Measurements from ENCODE around the gene CDKL4.
"Not testable (repeated sequence)": the region's sequence is repeated elsewhere in the genome, so short reads cannot be mapped to it uniquely, and the experiment has no call there.

CDKL4 gene

DNA sequence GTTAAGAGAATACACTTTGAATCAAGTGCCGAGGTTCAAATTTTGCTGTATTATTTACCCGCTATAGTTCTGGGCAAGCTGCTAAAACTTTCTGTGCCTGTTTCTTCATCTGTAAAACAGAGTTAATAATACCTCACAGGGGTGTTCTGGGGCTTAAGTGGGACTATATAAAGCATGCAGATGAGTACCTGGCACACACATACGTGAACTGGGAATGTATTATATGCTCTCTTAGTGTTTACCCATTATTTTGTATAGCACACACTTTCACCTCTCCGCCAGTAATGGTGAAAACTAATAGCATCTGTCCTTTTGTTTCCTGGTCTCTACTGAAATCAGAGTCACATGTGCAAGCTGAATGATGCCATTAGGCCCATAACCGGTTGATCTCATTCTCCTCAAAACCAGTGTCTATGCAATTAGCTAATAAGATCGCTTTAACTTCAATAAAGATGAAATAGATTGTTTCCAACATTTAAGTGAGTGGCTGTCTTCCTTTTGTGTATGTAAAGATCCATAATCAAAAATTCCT lies 3.8 kb upstream of the CDKL4 start:
- TF ChIP-seq GATA1 (IDR thresholded peaks at IDR 0.05; ENCODE audit: low read depth, low read length), result no peak
- no peak for TF ChIP-seq POLR2A (IDR thresholded peaks at IDR 0.05; ENCODE audit: low read length)
- DNase-seq, result no peak

DNA sequence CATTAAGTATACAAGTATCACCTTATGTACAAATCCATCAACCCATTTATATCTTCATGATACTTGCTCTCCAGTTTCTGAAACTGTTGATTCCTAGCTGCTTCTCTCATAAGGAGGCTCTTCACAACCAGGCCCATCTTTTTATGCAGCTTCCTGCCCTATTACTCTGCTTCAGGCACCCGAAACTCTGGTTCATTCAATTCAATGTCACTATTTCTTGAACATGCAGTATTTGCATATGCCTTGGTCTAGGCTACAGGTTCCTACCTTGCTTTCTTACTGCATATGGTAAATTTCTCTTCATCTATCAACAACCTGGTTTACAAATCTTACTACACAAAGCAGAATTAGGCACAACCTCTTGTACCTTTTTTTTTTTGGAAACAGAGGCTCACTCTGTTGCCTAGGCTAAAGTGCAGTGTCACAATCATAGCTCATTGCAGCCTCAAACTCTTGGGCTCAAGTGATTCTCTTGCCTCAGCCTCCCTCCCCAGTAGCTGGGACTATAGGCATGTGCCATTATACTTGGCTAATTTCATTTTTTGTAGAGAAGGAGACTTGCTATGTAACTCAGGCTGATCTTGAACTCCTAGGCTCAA lies 2.7 kb upstream of the CDKL4 start:
- no peak for TF ChIP-seq GATA1 (IDR thresholded peaks at IDR 0.05; ENCODE audit: low read depth, low read length)
- no peak for TF ChIP-seq POLR2A (IDR thresholded peaks at IDR 0.05; ENCODE audit: low read length)

DNA sequence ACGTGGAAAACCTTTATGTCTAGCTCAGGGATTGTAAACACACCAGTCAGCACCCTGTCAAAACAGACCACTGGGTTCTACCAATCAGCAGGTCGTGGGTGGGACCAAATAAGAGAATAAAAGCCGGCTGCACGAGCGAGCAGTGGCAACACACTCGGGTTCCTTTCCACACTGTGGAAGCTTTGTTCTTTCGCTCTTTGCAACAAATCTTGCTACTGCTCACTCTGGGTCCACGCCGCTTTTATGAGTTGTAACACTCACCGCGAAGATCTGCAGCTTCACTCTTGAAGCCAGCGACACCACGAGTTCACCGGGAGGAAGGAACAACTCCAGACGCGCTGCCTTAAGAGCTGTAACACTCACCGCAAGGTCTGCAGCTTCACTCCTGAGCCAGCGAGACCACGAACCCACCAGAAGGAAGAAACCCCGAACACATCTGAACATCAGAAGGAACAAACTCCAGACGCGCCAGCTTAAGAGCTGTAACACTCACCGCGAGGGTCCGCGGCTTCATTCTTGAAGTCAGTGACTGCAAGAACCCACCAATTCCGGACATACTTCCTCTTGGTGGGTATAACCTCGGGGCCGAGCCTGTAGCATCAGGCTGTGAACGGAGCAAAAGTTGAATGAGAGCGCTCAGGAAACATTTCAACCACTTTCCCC lies 1.3 kb upstream of the CDKL4 start:
- peak; percentile 80 for TF ChIP-seq POLR2A (IDR thresholded peaks at IDR 0.05; ENCODE audit: low read length)
- DNase-seq, result peak; percentile 22 to 32

More for the DNA sequence above, 2.7 kb upstream of the CDKL4 start:
- no peak for DNase-seq

DNA sequence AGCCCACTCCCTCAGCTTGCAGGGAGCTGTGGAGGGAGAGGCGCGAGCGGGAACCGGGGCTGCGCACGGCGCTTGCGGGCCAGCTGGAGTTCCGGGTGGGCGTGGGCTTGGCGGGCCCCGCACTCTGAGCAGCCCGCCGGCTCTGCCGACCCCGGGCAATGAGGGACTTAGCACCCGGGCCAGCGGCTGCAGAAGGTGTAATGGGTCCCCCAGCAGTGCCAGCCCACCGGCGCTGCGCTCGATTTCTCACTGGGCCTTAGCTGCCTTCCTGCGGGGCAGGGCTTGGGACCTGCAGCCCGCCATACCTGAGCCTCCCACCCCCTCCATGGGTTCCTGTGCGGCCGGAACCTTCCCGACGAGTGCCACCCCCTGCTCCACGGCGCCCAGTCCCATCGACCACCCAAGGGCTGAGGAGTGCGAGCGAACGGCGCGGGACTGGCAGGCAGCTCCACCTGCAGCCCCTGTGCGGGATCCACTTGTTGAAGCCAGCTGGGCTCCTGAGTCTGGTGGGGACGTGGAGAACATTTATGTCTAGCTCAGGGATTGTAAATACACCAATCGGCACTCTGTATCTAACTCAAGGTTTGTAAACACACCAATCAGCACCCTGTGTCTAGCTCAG lies 582 bp upstream of the CDKL4 start:
- not testable (repeated sequence) for DNase-seq

DNA sequence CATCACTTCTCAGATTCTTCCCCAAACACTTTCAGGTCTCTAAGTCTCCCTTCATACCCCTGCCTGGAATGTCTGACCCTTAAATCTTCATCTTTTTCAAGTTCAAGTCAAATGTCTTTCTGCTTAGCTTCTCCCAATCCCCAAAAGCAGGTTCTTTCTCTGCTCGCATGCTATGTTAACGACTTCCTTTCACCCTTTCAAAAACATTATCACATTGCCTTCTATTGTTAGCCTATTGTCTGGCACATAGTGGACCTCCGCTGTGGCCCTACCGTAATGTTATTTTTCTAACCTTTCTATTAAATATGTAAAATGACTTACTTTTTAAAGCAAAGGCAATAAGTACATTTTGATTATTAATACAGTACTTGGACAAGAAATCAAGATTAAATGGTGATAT lies 2.2 kb downstream of the CDKL4 start:
- TF ChIP-seq POLR2A (IDR thresholded peaks at IDR 0.05; ENCODE audit: low read length) (no peak), GATA1 (IDR thresholded peaks at IDR 0.05; ENCODE audit: low read depth, low read length) (no peak)
- DNase-seq, result no peak

DNA sequence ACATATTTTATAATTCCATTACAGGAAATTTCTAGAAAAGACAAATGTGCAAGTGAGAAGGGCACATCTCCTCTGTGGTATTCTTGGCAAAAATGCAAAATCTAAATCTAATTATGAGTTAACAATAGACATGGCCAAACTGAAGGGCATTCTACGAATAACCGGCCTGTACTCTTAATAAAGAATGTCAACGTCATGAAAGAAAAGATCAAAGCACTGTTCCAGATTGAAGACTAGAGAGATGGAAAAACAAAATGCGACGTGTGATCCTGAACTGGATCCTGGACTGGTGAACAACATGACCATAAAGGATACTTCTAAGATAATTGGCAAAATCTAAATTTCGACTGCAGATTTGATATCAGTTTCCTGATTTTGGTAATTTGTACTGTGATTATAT lies 3.0 kb downstream of the CDKL4 start:
- DNase-seq, result no peak
- TF ChIP-seq POLR2A (IDR thresholded peaks at IDR 0.05; ENCODE audit: low read length) (no peak), GATA1 (IDR thresholded peaks at IDR 0.05; ENCODE audit: low read depth, low read length) (no peak)

DNA sequence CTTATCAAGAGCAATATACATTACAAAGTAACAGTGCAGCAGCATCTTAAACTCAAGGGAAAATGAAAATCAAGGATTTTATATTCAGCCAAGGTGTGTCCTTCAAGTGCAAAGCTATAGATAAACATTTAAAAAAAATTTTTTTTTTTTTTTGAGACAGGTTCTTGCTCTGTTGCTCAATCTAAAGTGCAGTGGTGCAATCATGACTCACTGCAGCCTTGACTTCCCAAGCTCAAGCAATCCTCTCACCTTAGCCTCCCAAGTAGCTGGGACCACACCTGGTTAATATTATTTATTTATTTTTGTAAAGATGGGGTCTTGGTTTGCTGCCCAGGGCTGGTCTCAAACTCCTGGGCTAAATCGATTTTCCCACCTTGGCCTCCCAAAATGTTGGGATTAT lies 9.0 kb downstream of the CDKL4 start:
- TF ChIP-seq GATA1 (IDR thresholded peaks at IDR 0.05; ENCODE audit: low read depth, low read length) (no peak), POLR2A (IDR thresholded peaks at IDR 0.05; ENCODE audit: low read length) (no peak)
- DNase-seq, result peak in 1 of 2 experiments; percentile 36

DNA sequence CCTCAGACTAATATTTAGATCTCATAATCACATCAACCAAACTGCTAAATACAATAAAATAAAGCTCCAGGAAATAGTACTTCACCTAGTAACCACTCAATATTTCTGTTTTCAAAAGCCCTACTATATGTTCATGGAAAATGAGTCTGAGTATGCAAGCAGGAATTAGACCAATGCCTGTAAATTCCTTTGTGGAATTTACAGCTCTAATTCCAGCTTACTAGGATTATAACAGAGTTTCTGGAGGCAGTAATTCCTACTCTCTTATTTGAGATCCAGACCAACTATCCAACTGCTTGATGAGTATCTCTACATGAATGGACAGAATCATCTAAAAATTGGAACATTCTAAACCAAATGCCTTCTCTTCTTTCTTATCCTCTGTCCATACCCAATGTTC lies 11.6 kb downstream of the CDKL4 start:
- DNase-seq, result no peak
- TF ChIP-seq GATA1 (IDR thresholded peaks at IDR 0.05; ENCODE audit: low read depth, low read length) (no peak), POLR2A (IDR thresholded peaks at IDR 0.05; ENCODE audit: low read length) (no peak)

DNA sequence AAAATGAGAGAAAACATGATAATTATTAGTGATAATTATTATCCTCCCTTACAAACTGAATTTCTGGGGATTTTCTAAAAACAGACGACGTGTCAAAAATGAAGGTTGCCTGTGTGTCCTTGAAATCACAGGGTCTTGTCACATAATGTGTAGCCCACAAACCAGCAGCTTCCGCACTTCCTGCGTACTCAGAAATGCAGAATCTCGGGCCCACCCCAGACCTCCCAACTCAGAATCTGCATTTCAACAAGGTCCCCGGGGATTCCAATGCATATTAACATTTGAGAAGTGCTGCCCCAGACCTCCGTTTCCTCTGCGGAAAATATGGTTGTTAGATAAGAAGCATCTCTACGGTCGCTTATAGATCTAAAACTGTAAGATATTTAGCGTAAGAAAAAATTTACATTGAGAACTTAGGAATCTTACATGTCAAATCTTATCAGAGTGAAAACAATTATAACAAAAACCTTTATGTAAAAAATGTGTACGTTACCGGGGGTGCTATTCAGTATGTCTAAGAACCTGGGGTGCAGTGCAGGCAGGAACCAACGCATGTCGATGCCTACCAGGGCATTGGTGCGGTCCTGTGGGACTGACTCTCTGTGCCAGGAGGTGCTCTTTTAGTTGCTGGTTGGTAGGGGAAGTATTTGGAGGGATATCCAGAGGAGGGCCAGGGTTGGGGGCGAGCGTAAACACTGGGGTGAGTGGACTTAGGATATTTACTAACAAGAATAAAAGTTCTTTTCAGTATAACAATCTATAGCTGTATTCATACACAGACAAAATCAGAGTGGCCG lies 15.2 kb downstream of the CDKL4 start:
- TF ChIP-seq POLR2A (IDR thresholded peaks at IDR 0.05; ENCODE audit: low read length) (no peak), GATA1 (IDR thresholded peaks at IDR 0.05; ENCODE audit: low read depth, low read length) (no peak)
- DNase-seq, result peak; percentile 55 to 66

DNA sequence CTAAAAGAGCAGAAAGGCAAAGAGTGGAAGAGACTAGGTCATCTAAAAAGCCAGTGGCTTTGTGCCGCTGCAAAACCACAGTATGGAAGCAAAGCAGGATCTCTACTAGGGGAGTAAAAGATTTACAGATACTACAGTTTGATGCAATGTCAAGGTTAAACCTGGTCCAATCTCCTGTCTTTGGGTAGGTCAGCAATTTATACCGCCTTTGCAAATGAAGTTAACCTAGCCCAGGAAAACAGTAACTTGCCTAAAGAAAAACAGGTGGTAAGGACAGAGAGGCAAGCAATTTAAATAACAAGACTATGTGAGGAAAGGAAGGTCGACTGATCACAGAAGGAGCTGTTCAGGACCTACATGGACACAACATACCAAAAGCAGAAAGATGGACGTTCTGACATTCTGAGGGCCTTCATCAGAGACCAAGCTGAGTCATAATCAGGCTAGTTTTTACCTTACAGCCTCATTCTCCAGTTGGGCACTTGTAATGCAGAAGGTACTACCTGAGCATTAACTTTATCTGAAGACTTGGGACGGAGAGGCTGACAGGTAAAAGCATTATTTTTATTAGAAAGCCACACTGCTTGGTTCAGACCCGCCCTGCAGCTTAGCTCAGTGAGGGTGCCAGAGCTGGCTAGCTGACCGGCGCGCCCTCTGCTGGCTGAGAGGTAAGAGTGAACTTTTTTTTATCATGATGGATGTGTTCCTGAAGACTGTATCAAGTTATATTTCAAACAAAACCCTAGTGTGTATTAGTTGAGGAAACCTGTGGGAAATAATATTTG lies 15.9 kb downstream of the CDKL4 start:
- DNase-seq, result peak; percentile 85 to 92
- no peak for TF ChIP-seq GATA1 (IDR thresholded peaks at IDR 0.05; ENCODE audit: low read depth, low read length)

DNA sequence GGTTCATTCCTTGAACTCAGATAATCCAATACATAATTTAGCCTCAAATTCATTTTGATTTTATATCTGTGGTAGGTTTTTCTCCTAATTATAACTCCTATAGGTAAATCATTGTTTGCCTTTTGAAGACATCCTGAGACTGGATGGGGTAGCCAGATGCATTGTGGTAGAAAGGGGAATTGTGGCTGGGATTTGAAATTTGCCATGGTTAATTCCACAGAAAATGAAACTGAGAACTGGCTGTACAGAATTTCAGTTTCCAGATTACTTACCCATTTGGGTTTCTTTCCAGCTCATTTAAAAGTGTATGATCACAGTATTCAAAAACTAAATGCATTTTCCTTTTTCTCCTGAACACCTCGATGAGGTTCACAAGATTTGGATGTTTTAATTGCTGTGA lies 18.2 kb downstream of the CDKL4 start:
- TF ChIP-seq POLR2A (IDR thresholded peaks at IDR 0.05; ENCODE audit: low read length) (no peak), GATA1 (IDR thresholded peaks at IDR 0.05; ENCODE audit: low read depth, low read length) (no peak)
- no peak for DNase-seq

DNA sequence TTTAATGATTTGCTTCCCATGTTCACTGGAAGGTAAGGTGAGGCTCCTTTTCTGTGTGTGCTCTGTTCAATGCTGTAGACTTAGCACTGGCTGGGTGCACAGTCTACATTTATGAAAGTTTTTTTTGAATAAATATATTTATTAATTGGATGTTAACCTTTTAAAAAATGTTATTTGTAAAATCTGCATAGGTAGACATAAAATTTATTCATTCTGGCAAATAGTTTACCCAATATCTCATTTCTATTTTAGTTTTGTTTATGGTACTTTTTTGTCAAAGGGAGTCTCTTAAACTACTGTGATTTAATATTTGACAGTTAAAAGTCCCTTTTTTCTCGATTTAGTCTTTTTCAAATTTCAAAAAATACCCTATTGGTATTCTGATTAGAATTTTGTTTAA lies 19.9 kb downstream of the CDKL4 start:
- DNase-seq, result no peak
- no peak for TF ChIP-seq GATA1 (IDR thresholded peaks at IDR 0.05; ENCODE audit: low read depth, low read length)
- TF ChIP-seq POLR2A (IDR thresholded peaks at IDR 0.05; ENCODE audit: low read length), result no peak

DNA sequence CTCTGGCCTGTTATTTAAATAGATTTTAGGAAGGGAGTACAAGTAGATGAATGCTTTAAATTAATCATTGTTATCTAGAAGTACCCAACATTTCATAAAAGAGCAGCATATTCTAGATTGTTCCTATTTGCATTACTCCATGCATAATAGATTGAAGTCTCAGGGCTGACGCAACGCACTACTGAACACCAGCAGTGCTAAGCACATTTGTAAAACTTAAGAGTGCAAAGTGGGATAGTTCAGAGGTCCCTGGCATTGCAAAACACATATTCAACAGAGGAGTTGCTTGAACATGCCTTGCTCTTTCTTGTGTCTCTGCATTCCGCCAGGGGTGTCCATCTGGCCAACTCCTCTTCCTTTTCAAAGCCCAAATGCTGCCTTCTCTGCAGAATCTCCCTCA lies 22.3 kb downstream of the CDKL4 start:
- TF ChIP-seq POLR2A (IDR thresholded peaks at IDR 0.05; ENCODE audit: low read length), result no peak
- no peak for TF ChIP-seq GATA1 (IDR thresholded peaks at IDR 0.05; ENCODE audit: low read depth, low read length)

More for the DNA sequence above, 22.3 kb downstream of the CDKL4 start:
- DNase-seq, result no peak
